K562 (cell line): ENCODE data around the gene ACO2. TPM values are rescaled to one million over a fixed set of nuclear protein-coding genes. Genes with fewer than 3 reads are reported as not detected.

ENCODE experiments used
- ARHGAP35 ChIP-seq: fragments of 450-650 bp; IDR thresholded peaks from 2 replicates; pipeline ENCODE4 v1.6.1; 2018; ENCODE audit not compliant: partially characterized antibody
- EGR1 ChIP-seq: fragments of 450-650 bp; conservative IDR thresholded peaks from 2 replicates; pipeline ENCODE4 v1.6.1; 2017; ENCODE audit warnings: mild to moderate bottlenecking
- ELF1 ChIP-seq: fragments of 200-800 bp; sonication (Bioruptor generic); IDR thresholded peaks from 2 replicates; pipeline ENCODE4 v1.6.1; 2016; ENCODE audit warnings: missing genetic modification characterization, missing compliant biosample characterization
- GATA2 ChIP-seq: sonication (generic); formaldehyde crosslinking; IDR thresholded peaks from 2 replicates; pipeline ENCODE4 v1.4.0; 2020; ENCODE audit warnings: mild to moderate bottlenecking, missing genetic modification reagents
- MAFK ChIP-seq: IDR thresholded peaks from 2 replicates; pipeline ENCODE4 v1.6.1; 2011; ENCODE audit warnings: low read length, improper control_type of control experiment
- NFIC ChIP-seq: fragments of 450-650 bp; IDR thresholded peaks from 2 replicates; pipeline ENCODE4 v1.6.1; 2017; ENCODE audit warnings: mild to moderate bottlenecking, inconsistent platforms
- POLR2G ChIP-seq: fragments of 200-400 bp; formaldehyde crosslinking; IDR thresholded peaks from 2 replicates; pipeline ENCODE4 v1.6.1; 2017; ENCODE audit warnings: low read depth, mild to moderate bottlenecking, antibody characterized with exemption, low read length, moderate library complexity
- POLR3A ChIP-seq: IDR thresholded peaks from 2 replicates; pipeline ENCODE4 v1.6.1; 2011; ENCODE audit warnings: borderline replicate concordance, mild to moderate bottlenecking, moderate library complexity; ENCODE audit not compliant: insufficient read length, insufficient read depth; ENCODE audit errors: extremely low read depth
- RBM17 ChIP-seq: fragments of 200-400 bp; formaldehyde crosslinking; IDR thresholded peaks from 2 replicates; pipeline ENCODE4 v1.6.1; 2017; ENCODE audit warnings: low read depth, mild to moderate bottlenecking, low read length, borderline replicate concordance
- RBM22 ChIP-seq: fragments of 200-400 bp; formaldehyde crosslinking; IDR thresholded peaks from 2 replicates; pipeline ENCODE4 v1.6.1; 2018; ENCODE audit warnings: low read length, low read depth; ENCODE audit not compliant: poor library complexity, severe bottlenecking
- ZBED1 ChIP-seq: IDR thresholded peaks from 2 replicates; pipeline ENCODE4 v1.6.1; 2014
- ZFP30 ChIP-seq: fragments of 250-450 bp; sonication (Bioruptor Pico); IDR thresholded peaks from 2 replicates; pipeline ENCODE4 v1.8.0; 2022; ENCODE audit warnings: moderate library complexity, mild to moderate bottlenecking, inconsistent platforms, borderline replicate concordance
- ZNF717 ChIP-seq: fragments of 250-450 bp; sonication (Bioruptor Pico); IDR thresholded peaks from 2 replicates; pipeline ENCODE4 v1.5.0; 2021
- ZNF79 ChIP-seq: fragments of 250-450 bp; sonication (Bioruptor Pico); IDR thresholded peaks from 2 replicates; pipeline ENCODE4 v1.4.0; 2020; ENCODE audit warnings: low read depth, mild to moderate bottlenecking, moderate library complexity
- ZSCAN29 ChIP-seq: fragments of 450-650 bp; IDR thresholded peaks from 2 replicates; pipeline ENCODE4 v1.6.1; 2017
- polyA plus RNA-seq, 8 experiments: library from polyadenylated mRNA; depleted of rRNA in 4 of 8; stranded (reverse) in 5 of 8; unstranded in 3 of 8; fragments of >200 nt; fragmentation: Nextera tagmentation in 2 of 8; fragmentation: Illumina TruSeq in 1 of 8; extraction: Ambion mirVana in 2 of 8; extraction: Trizol in 1 of 8; gene quantifications; 2 replicates each; pipeline versions ENCODE4 v1.2.1 to v1.2.3, GENCODE V29; 2011 to 2014; ENCODE audit warnings: inconsistent platforms in 1 of 8, missing spikeins in 1 of 8
- total RNA-seq, 7 experiments: library from RNA; depleted of rRNA in 6 of 7; stranded (reverse); fragments of >200 nt in 6 of 7; fragmentation: Illumina TruSeq in 2 of 7; extraction: Trizol in 2 of 7; gene quantifications; 2 replicates each; pipeline versions ENCODE4 v1.2.1 to v1.2.3, GENCODE V29; 2011 to 2021; ENCODE audit warnings: low replicate concordance in 1 of 7
- TF ChIP-seq, protein P1 (sequence below): fragments of 450-650 bp; IDR thresholded peaks from 2 replicates; pipeline ENCODE4 v1.6.1; 2016; ENCODE audit warnings: mild to moderate bottlenecking
- TF ChIP-seq, protein P2 (sequence below): fragments of 450-650 bp; IDR thresholded peaks from 2 replicates; pipeline ENCODE4 v1.7.1; 2018; ENCODE audit warnings: mild to moderate bottlenecking, low read depth; ENCODE audit not compliant: partially characterized antibody
- TF ChIP-seq, protein P3 (sequence below): fragments of 250-450 bp; sonication (Bioruptor Pico); IDR thresholded peaks from 2 replicates; pipeline ENCODE4 v1.8.0; 2021; ENCODE audit warnings: mild to moderate bottlenecking, moderate library complexity
- TF ChIP-seq, protein P4 (sequence below), 2 experiments: fragments of 450-650 bp in 1 of 2; sonication (generic) in 1 of 2; formaldehyde crosslinking in 1 of 2; IDR thresholded peaks in 1 of 2; conservative IDR thresholded peaks in 1 of 2; 2 replicates each; pipeline versions ENCODE4 v1.6.1 to v1.8.1; 2016 to 2023; ENCODE audit warnings: mild to moderate bottlenecking in 2 of 2, moderate library complexity in 2 of 2, inconsistent platforms in 1 of 2, missing genetic modification reagents in 1 of 2
- TF ChIP-seq, protein P5 (sequence below): sonication (generic); formaldehyde crosslinking; IDR thresholded peaks from 2 replicates; pipeline ENCODE4 v1.8.0; 2022; ENCODE audit warnings: mild to moderate bottlenecking, missing genetic modification reagents

ACO2 gene
- total and polyA plus RNA-seq, 9 of the 15 experiments (the other 6 are each of a cell fraction or from before 2014, with no cell fraction given) = 16.2 to 119 (median 43.2) TPM

DNA sequence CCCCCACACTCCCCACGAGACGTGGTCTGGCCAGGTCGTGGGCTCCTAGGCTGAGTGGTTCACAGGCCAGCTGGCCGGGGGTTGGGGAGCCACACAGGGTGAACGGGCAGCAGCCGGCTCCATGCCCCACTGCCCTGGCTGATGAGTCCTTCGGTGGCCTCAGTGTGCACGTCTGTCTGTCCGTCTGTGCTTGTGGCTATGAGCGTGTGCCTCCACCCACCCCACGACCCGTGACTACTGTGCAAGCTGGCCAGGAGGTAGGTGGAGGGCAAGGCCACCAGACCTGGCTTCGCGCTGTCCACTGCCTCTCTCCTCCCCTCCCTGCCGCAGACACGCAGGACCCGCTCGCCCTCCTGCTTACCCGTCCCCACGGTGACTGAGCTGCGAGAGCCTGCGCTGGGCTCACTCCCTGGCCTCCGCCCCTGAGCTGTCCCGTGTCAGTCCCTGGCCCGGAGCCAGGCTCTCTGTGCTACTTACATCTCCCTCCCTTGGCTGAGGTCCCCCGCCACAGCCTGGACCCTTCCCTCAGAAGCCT, 106.0 kb downstream of the ACO2 start (continued):
- TF ChIP-seq, protein P1, sequence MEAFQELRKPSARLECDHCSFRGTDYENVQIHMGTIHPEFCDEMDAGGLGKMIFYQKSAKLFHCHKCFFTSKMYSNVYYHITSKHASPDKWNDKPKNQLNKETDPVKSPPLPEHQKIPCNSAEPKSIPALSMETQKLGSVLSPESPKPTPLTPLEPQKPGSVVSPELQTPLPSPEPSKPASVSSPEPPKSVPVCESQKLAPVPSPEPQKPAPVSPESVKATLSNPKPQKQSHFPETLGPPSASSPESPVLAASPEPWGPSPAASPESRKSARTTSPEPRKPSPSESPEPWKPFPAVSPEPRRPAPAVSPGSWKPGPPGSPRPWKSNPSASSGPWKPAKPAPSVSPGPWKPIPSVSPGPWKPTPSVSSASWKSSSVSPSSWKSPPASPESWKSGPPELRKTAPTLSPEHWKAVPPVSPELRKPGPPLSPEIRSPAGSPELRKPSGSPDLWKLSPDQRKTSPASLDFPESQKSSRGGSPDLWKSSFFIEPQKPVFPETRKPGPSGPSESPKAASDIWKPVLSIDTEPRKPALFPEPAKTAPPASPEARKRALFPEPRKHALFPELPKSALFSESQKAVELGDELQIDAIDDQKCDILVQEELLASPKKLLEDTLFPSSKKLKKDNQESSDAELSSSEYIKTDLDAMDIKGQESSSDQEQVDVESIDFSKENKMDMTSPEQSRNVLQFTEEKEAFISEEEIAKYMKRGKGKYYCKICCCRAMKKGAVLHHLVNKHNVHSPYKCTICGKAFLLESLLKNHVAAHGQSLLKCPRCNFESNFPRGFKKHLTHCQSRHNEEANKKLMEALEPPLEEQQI = no peak
- TF ChIP-seq, protein P2, sequence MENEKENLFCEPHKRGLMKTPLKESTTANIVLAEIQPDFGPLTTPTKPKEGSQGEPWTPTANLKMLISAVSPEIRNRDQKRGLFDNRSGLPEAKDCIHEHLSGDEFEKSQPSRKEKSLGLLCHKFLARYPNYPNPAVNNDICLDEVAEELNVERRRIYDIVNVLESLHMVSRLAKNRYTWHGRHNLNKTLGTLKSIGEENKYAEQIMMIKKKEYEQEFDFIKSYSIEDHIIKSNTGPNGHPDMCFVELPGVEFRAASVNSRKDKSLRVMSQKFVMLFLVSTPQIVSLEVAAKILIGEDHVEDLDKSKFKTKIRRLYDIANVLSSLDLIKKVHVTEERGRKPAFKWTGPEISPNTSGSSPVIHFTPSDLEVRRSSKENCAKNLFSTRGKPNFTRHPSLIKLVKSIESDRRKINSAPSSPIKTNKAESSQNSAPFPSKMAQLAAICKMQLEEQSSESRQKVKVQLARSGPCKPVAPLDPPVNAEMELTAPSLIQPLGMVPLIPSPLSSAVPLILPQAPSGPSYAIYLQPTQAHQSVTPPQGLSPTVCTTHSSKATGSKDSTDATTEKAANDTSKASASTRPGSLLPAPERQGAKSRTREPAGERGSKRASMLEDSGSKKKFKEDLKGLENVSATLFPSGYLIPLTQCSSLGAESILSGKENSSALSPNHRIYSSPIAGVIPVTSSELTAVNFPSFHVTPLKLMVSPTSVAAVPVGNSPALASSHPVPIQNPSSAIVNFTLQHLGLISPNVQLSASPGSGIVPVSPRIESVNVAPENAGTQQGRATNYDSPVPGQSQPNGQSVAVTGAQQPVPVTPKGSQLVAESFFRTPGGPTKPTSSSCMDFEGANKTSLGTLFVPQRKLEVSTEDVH = no peak
- TF ChIP-seq, protein P3, sequence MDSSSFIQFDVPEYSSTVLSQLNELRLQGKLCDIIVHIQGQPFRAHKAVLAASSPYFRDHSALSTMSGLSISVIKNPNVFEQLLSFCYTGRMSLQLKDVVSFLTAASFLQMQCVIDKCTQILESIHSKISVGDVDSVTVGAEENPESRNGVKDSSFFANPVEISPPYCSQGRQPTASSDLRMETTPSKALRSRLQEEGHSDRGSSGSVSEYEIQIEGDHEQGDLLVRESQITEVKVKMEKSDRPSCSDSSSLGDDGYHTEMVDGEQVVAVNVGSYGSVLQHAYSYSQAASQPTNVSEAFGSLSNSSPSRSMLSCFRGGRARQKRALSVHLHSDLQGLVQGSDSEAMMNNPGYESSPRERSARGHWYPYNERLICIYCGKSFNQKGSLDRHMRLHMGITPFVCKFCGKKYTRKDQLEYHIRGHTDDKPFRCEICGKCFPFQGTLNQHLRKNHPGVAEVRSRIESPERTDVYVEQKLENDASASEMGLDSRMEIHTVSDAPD = no peak
- no peak for TF ChIP-seq GATA2 (CRISPR knock-in tag)
- TF ChIP-seq, protein P4, sequence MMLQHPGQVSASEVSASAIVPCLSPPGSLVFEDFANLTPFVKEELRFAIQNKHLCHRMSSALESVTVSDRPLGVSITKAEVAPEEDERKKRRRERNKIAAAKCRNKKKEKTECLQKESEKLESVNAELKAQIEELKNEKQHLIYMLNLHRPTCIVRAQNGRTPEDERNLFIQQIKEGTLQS (IDR thresholded peaks at IDR 0.05) = no peak
- TF ChIP-seq, protein P4 (CRISPR knock-in tag; conservative IDR thresholded peaks at IDR 0.05) = no peak
- no peak for TF ChIP-seq ARHGAP35
- TF ChIP-seq RBM17 = no peak
- TF ChIP-seq POLR3A = no peak
- no peak for TF ChIP-seq ELF1
- peak; percentile 83 for TF ChIP-seq NFIC
- no peak for TF ChIP-seq MAFK
- TF ChIP-seq ZNF717 (CRISPR knock-in tag) = no peak
- TF ChIP-seq ZSCAN29 = no peak
- TF ChIP-seq, protein P5, sequence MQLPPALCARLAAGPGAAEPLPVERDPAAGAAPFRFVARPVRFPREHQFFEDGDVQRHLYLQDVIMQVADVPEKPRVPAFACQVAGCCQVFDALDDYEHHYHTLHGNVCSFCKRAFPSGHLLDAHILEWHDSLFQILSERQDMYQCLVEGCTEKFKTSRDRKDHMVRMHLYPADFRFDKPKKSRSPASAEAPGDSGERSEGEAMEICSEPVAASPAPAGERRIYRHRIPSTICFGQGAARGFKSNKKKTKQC = no peak
- TF ChIP-seq ZFP30 (CRISPR knock-in tag) = no peak
- TF ChIP-seq ZBED1 = no peak
- TF ChIP-seq EGR1 = no peak
- TF ChIP-seq ZNF79 = no peak
- TF ChIP-seq POLR2G = peak; percentile 59
- peak; percentile 34 for TF ChIP-seq RBM22
- TF ChIP-seq, all 486 proteins: peak for 4
